Astrocyte (in vitro differentiated cells and primary cell): ENCODE results near the gene HMGB3. TPM values are rescaled to one million over a fixed set of nuclear protein-coding genes. Genes with fewer than 3 reads are reported as not detected.
"Not testable (repeated sequence)": the region's sequence is repeated elsewhere in the genome, so short reads cannot be mapped to it uniquely, and the experiment has no call there.

Experiments used
- DNase-seq: peaks from one replicate; pipeline ENCODE4 v3.0.0-alpha.2; 2010; ENCODE audit warnings: low read depth
- FAIRE-seq: peaks from 2 replicates; lab custom pipeline; 2011; peaks lifted over from hg19 to GRCh38; lab: Jason Lieb, UNC
- H2AFZ ChIP-seq: 2 replicates; pipeline ENCODE4 v1.6.0; 2012; ENCODE audit warnings: low read depth, low read length, inconsistent platforms
- H3K27ac ChIP-seq: 2 replicates; pipeline ENCODE4 v1.5.1; 2011; ENCODE audit warnings: low read depth, low read length, inconsistent platforms
- H3K27me3 ChIP-seq: 2 replicates; pipeline ENCODE4 v1.6.0; 2011; ENCODE audit warnings: low read length, inconsistent platforms; ENCODE audit not compliant: insufficient read depth
- H3K36me3 ChIP-seq: 2 replicates; pipeline ENCODE4 v1.5.1; 2011; ENCODE audit warnings: low read length, inconsistent platforms; ENCODE audit not compliant: insufficient read depth
- H3K4me1 ChIP-seq: 2 replicates; pipeline ENCODE4 v1.5.1; 2011; ENCODE audit warnings: low read length, inconsistent platforms; ENCODE audit not compliant: insufficient read depth
- H3K4me2 ChIP-seq: 2 replicates; pipeline ENCODE4 v1.6.0; 2012; ENCODE audit warnings: low read length, inconsistent platforms
- H3K4me3 ChIP-seq: 2 replicates; pipeline ENCODE4 v1.5.1; 2011; ENCODE audit warnings: low read depth, mild to moderate bottlenecking, low read length, inconsistent platforms; ENCODE audit not compliant: insufficient read depth
- H3K79me2 ChIP-seq: 2 replicates; pipeline ENCODE4 v1.6.0; 2012; ENCODE audit warnings: mild to moderate bottlenecking, low read length, inconsistent platforms; ENCODE audit not compliant: insufficient read depth
- H3K9ac ChIP-seq: 2 replicates; pipeline ENCODE4 v1.6.0; 2012; ENCODE audit warnings: mild to moderate bottlenecking, low read length, inconsistent platforms
- H3K9me3 ChIP-seq: 2 replicates; pipeline ENCODE4 v1.5.1; 2012; ENCODE audit warnings: low read depth, mild to moderate bottlenecking, low read length, inconsistent platforms; ENCODE audit not compliant: insufficient read depth
- H4K20me1 ChIP-seq: 2 replicates; pipeline ENCODE4 v1.6.0; 2012; ENCODE audit warnings: low read length, inconsistent platforms; ENCODE audit not compliant: insufficient read depth
- H3K27ac Mint-ChIP-seq: one replicate; pipeline ENCODE4 v1.8.0; 2021; ENCODE audit warnings: mild to moderate bottlenecking, mixed read lengths; ENCODE audit not compliant: unreplicated experiment
- H3K27me3 Mint-ChIP-seq: one replicate; pipeline ENCODE4 v1.8.0; 2021; ENCODE audit warnings: low read depth, mixed read lengths; ENCODE audit not compliant: unreplicated experiment
- H3K36me3 Mint-ChIP-seq: one replicate; pipeline ENCODE4 v1.8.0; 2021; ENCODE audit warnings: low read depth, mixed read lengths; ENCODE audit not compliant: unreplicated experiment
- H3K4me1 Mint-ChIP-seq: one replicate; pipeline ENCODE4 v1.8.0; 2021; ENCODE audit warnings: low read depth, mixed read lengths; ENCODE audit not compliant: unreplicated experiment
- H3K4me3 Mint-ChIP-seq: one replicate; pipeline ENCODE4 v1.8.0; 2021; ENCODE audit warnings: mild to moderate bottlenecking, moderate library complexity, mixed read lengths; ENCODE audit not compliant: unreplicated experiment
- H3K9me3 Mint-ChIP-seq: one replicate; pipeline ENCODE4 v1.8.0; 2021; ENCODE audit warnings: mild to moderate bottlenecking, mixed read lengths; ENCODE audit not compliant: unreplicated experiment
- EZH2 ChIP-seq: IDR thresholded peaks from 2 replicates; pipeline ENCODE4 v1.6.1; 2012; ENCODE audit warnings: mild to moderate bottlenecking, low read length, inconsistent platforms; ENCODE audit not compliant: insufficient read depth
- total RNA-seq: library from RNA; stranded (reverse); gene quantifications from 2 replicates; pipeline ENCODE4 v1.2.1, GENCODE V29; 2021
- TF ChIP-seq, protein P1 (sequence below): IDR thresholded peaks from 2 replicates; pipeline ENCODE4 v1.5.1; 2011; ENCODE audit warnings: low read depth, mild to moderate bottlenecking, inconsistent platforms, low read length, moderate library complexity; ENCODE audit not compliant: insufficient read depth

The HMGB3 gene
- total RNA-seq, 1 donor from 2014 or later = 34.7 TPM

DNA sequence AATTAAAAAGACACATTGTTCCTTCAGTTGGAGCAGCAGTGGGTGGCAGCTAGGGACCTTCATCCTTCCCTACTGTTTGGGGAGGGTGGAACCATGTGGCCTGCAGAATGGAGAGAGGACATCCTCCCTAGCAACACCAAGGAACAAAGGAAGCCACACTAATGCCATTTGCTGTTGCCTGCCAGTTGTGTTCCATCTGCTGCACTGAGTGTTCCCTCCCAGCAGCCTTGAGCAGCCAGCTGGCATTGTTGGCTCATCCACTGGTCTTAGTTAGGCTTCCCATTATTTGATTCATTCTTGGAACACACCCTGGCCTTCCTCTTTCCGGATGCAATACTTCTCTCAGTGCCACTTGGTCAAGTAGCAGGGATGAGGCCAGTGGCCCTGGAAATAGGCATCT is 25.0 kb upstream of the HMGB3 start:
- Mint-ChIP-seq H3K4me3 (no peak overlapping the region), H3K27me3 (peaks cover 2% of the 10 kb centered on the region), H3K27ac (peak overlapping the region; percentile 7), H3K9me3 (peaks cover 2% of the 10 kb centered on the region), H3K4me1 (no peaks in the 10 kb centered on the region), H3K36me3 (no peaks in the 10 kb centered on the region)
- Histone ChIP-seq H2AFZ (no peak overlapping the region), H3K27me3 (no peaks in the 10 kb centered on the region), H3K4me3 (no peak overlapping the region), H3K9me3 (no peaks in the 10 kb centered on the region), H3K9ac (no peak overlapping the region), H3K36me3 (no peaks in the 10 kb centered on the region), H3K79me2 (no peaks in the 10 kb centered on the region), H3K4me2 (no peak overlapping the region), H3K4me1 (no peaks in the 10 kb centered on the region), H3K27ac (no peak overlapping the region), H4K20me1 (no peaks in the 10 kb centered on the region)
- TF ChIP-seq EZH2 = no peak
- TF ChIP-seq, protein P1, sequence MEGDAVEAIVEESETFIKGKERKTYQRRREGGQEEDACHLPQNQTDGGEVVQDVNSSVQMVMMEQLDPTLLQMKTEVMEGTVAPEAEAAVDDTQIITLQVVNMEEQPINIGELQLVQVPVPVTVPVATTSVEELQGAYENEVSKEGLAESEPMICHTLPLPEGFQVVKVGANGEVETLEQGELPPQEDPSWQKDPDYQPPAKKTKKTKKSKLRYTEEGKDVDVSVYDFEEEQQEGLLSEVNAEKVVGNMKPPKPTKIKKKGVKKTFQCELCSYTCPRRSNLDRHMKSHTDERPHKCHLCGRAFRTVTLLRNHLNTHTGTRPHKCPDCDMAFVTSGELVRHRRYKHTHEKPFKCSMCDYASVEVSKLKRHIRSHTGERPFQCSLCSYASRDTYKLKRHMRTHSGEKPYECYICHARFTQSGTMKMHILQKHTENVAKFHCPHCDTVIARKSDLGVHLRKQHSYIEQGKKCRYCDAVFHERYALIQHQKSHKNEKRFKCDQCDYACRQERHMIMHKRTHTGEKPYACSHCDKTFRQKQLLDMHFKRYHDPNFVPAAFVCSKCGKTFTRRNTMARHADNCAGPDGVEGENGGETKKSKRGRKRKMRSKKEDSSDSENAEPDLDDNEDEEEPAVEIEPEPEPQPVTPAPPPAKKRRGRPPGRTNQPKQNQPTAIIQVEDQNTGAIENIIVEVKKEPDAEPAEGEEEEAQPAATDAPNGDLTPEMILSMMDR = no peak
- DNase-seq (no peak), FAIRE-seq (peak; percentile 59)

DNA sequence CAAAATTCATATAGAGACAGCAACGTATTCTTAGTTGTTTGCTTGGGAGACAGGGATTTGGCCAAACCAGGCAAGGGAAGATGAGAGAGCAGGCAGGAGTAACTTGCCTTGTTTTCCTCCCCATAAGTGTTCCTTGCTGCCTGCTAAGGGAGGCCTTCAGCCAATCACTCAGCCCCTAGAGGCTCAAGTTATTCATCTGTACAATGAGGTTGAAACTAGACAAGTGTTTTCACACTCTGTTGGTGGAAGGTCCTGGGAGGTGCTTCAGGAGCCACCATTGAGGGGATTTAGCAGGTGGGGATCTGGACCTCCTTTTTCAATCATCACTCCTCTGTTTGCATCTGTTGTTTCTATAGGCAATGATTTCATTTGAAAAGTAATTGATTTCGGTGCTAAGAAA is 23.6 kb upstream of the HMGB3 start:
- Histone ChIP-seq H3K27ac (no peak overlapping the region), H3K4me3 (no peak overlapping the region), H4K20me1 (no peaks in the 10 kb centered on the region), H3K79me2 (no peaks in the 10 kb centered on the region), H3K4me2 (no peak overlapping the region), H3K4me1 (no peaks in the 10 kb centered on the region), H2AFZ (no peak overlapping the region), H3K36me3 (no peaks in the 10 kb centered on the region), H3K27me3 (no peaks in the 10 kb centered on the region), H3K9me3 (no peaks in the 10 kb centered on the region), H3K9ac (no peak overlapping the region)
- Mint-ChIP-seq H3K27me3 (peaks cover 6% of the 10 kb centered on the region), H3K4me3 (no peak overlapping the region), H3K4me1 (no peaks in the 10 kb centered on the region), H3K27ac (no peak overlapping the region), H3K9me3 (peaks cover 2% of the 10 kb centered on the region), H3K36me3 (no peaks in the 10 kb centered on the region)
- DNase-seq = no peak
- TF ChIP-seq EZH2 = no peak
- TF ChIP-seq, protein P1 = no peak
- FAIRE-seq = no peak

DNA sequence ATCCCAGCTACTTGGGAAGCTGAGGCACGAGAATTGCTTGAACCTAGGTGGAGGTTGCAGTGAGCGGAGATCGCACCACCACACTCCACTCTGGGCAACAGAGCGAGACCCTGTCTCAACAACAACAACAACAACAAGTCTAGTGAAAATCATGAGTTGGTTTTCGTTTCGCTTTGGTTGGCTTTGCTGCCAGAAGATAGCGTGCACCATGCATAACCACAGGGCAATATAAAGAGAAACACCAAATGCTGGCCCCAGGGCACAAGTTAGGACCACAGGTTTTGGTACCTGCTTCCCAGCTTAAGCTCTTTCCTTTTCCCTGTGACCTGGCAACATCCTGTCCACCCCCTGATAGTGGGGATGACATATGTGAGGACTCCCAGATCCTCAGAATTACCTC is 21.5 kb upstream of the HMGB3 start:
- no peaks in the 10 kb centered on the region for H3K79me2 ChIP-seq
- no peaks in the 10 kb centered on the region for H3K36me3 ChIP-seq
- no peak overlapping the region for H3K27ac ChIP-seq
- no peaks in the 10 kb centered on the region for H3K27me3 ChIP-seq
- no peak overlapping the region for H3K9ac ChIP-seq
- Mint-ChIP-seq H3K36me3 (no peaks in the 10 kb centered on the region), H3K27me3 (peaks cover 6% of the 10 kb centered on the region), H3K4me3 (no peak overlapping the region), H3K27ac (no peak overlapping the region), H3K9me3 (no peaks in the 10 kb centered on the region), H3K4me1 (no peaks in the 10 kb centered on the region)
- FAIRE-seq (no peak), DNase-seq (no peak)
- H4K20me1 ChIP-seq = no peaks in the 10 kb centered on the region
- TF ChIP-seq, protein P1 = no peak
- TF ChIP-seq EZH2 = no peak
- H3K9me3 ChIP-seq = no peaks in the 10 kb centered on the region
- H3K4me3 ChIP-seq = no peak overlapping the region
- no peak overlapping the region for H3K4me2 ChIP-seq
- H3K4me1 ChIP-seq = no peaks in the 10 kb centered on the region
- no peak overlapping the region for H2AFZ ChIP-seq

DNA sequence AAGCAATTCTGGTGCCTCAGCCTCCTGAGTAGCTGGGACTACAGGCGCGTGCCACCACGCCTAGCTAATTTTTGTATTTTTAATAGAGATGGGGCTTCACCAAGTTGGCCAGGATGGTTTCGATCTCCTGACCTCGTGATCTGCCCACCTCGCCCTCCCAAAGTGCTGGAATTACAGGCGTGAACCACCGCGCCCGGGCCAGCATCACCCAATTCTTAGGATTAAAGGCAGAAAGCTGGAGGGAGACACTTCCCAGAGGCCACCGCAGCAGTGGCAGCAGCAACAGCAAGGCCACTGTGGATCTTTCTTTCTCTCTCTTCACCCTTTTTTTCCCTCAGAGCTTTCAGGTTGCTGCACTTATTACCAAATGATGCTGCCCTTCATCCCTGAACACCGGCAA is 18.7 kb upstream of the HMGB3 start:
- not testable (repeated sequence) for H4K20me1 ChIP-seq, H3K27me3 Mint-ChIP-seq, H3K9me3 Mint-ChIP-seq, H3K27ac ChIP-seq, H3K36me3 ChIP-seq, H3K79me2 ChIP-seq, H3K4me1 Mint-ChIP-seq, H3K4me3 Mint-ChIP-seq, FAIRE-seq, H3K9ac ChIP-seq, H2AFZ ChIP-seq, H3K9me3 ChIP-seq, H3K36me3 Mint-ChIP-seq, H3K27me3 ChIP-seq, DNase-seq, H3K4me1 ChIP-seq, H3K4me2 ChIP-seq, H3K27ac Mint-ChIP-seq, H3K4me3 ChIP-seq
